Measurements from ENCODE around the gene KDF1. TPM values are rescaled to one million over a fixed set of nuclear protein-coding genes. Genes with fewer than 3 reads are reported as not detected.
"Not testable (repeated sequence)": the region's sequence is repeated elsewhere in the genome, so short reads cannot be mapped to it uniquely, and the experiment has no call there.

KDF1 gene
- total and polyA plus RNA-seq, 4 experiments from 2014 or later = 2.2 to 4.6 (median 3.5) TPM

DNA sequence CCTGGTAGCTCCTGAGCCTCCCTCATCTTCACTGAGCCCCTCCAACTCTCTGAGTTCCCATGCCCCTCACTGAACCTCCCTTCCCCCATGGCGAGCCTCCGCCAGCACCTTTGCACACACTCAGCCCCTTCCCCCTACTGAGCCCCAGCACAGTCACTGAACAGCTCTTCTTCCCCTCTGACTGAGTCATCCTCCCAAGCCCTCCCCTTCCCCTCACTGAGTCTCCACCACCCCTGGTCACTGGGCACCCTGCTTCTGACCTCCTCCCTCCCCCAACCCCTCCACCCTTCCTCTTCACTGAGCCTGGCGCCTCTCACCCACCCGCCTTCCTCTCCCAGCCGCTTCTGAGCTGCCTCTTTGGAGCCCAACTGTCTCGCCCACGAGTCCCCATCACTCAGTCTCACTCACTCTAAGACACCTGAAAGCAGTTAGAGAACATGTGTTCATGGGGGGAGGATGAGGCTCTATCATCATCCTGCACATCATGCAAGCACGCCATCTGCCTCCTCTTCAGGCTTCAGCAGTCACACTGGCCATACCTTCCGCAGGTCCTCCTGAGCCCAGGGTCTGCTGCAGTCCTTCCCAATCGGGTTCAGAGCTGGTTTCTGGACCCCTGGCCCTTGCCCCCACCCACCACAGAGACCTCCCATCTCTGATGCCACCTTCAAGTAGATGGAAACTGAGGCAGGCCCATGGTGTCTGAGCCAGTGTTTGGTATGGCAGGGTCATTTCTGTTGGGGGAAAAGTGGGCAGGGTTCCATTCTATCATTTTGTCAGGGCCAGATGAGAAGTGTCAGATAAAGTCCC is 31.2 kb upstream of the KDF1 start:
- no peaks in the 10 kb centered on the region for H3K9me3 ChIP-seq (ENCODE audit: control insufficient read depth in 1 of 2, low read length in 2 of 2)
- intact Hi-C loops (cut with micrococcal nuclease) = no loop called here
- Mint-ChIP-seq H3K27me3 (peaks cover 21 to 23% of the 10 kb centered on the region in 2 donors), H3K27ac (peak overlapping the region in 1 of 7 donors; percentile 53), H3K9me3 (peaks cover 0 to under 1% (median 0%) of the 10 kb centered on the region in 8 donors), H3K4me3 (peak overlapping the region in 3 of 8 donors; percentile 9 to 36 (median 10)), H3K36me3 (no peaks in the 10 kb centered on the region), H3K4me1 (peaks cover 3 to 18% (median 5%) of the 10 kb centered on the region in 4 donors)
- DNase-seq = no peak
- peaks cover 13% of the 10 kb centered on the region for H3K4me1 ChIP-seq (ENCODE audit: insufficient read depth, low read length)
- no peak overlapping the region for H3K27ac ChIP-seq (ENCODE audit: low read depth, low read length)
- CTCF ChIA-PET (ENCODE audit: partially characterized antibody) = no interaction called here
- H3K4me3 ChIP-seq (ENCODE audit: low read length in 2 of 2) = no peak overlapping the region
- POLR2A ChIA-PET (ENCODE audit: partially characterized antibody) = no interaction called here
- H3K36me3 ChIP-seq (ENCODE audit: insufficient read depth, low read length) = no peaks in the 10 kb centered on the region
- peaks cover 14% of the 10 kb centered on the region for H3K27me3 ChIP-seq (ENCODE audit: insufficient read depth, low read length)

GRCh38 chr1:26989403-26990109 is 29.3 kb upstream of the KDF1 start:
- H3K4me3 Mint-ChIP-seq; H3K9me3 Mint-ChIP-seq; H3K4me1 ChIP-seq (ENCODE audit: insufficient read depth, low read length); H3K9me3 ChIP-seq (ENCODE audit: control insufficient read depth in 1 of 2, low read length in 2 of 2); DNase-seq; CTCF ChIA-PET (ENCODE audit: partially characterized antibody); intact Hi-C loops (cut with micrococcal nuclease); POLR2A ChIA-PET (ENCODE audit: partially characterized antibody); H3K27ac Mint-ChIP-seq; H3K27ac ChIP-seq (ENCODE audit: low read depth, low read length); H3K4me3 ChIP-seq (ENCODE audit: low read length in 2 of 2); H3K36me3 Mint-ChIP-seq; H3K4me1 Mint-ChIP-seq; H3K27me3 ChIP-seq (ENCODE audit: insufficient read depth, low read length); H3K36me3 ChIP-seq (ENCODE audit: insufficient read depth, low read length): not testable (repeated sequence)
- H3K27me3 Mint-ChIP-seq = peaks cover 18 to 19% of the 10 kb centered on the region in 2 donors

DNA sequence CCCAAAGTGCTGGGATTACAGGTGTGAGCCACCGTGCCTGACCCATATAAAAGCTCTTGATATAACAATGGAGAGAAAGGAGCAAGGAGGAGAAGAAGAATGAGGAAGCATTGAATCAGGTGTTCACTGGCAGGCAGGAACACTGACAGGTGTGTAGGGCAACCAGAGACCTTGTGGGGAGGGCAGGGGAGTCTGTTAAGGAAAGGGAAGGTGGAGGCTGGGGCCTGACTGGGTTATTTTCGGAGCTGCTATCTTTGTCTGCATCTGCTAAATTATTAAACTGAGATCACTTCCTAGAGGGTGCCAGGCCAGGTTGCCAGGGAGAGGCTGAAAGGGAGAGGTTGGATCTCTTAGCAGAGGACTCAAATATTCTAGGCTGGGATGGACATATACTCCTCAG is 26.4 kb upstream of the KDF1 start:
- peaks cover 0 to 2% (median 0%) of the 10 kb centered on the region in 8 donors for H3K9me3 Mint-ChIP-seq
- ChIA-PET POLR2A (ENCODE audit: partially characterized antibody) (no interaction called here), CTCF (ENCODE audit: partially characterized antibody) (interaction anchor here (0.7 to 3.7 kb wide), 2 partner anchors 11 to 13 kb away, joined by 3 to 24 read pairs; no protein-coding TSS in a partner anchor)
- no peaks in the 10 kb centered on the region for H3K36me3 ChIP-seq (ENCODE audit: insufficient read depth, low read length)
- H3K4me1 Mint-ChIP-seq = no peaks in the 10 kb centered on the region
- H3K27ac ChIP-seq (ENCODE audit: low read depth, low read length) = no peak overlapping the region
- no peaks in the 10 kb centered on the region for H3K9me3 ChIP-seq (ENCODE audit: control insufficient read depth in 1 of 2, low read length in 2 of 2)
- no peaks in the 10 kb centered on the region for H3K36me3 Mint-ChIP-seq
- H3K27me3 ChIP-seq (ENCODE audit: insufficient read depth, low read length) = no peaks in the 10 kb centered on the region
- no peak overlapping the region for H3K27ac Mint-ChIP-seq
- H3K27me3 Mint-ChIP-seq = peaks cover 13 to 17% of the 10 kb centered on the region in 2 donors
- no peaks in the 10 kb centered on the region for H3K4me1 ChIP-seq (ENCODE audit: insufficient read depth, low read length)
- intact Hi-C loops (cut with micrococcal nuclease) = no loop called here
- no peak overlapping the region for H3K4me3 Mint-ChIP-seq
- no peak overlapping the region for H3K4me3 ChIP-seq (ENCODE audit: low read length in 2 of 2)
- DNase-seq = no peak

DNA sequence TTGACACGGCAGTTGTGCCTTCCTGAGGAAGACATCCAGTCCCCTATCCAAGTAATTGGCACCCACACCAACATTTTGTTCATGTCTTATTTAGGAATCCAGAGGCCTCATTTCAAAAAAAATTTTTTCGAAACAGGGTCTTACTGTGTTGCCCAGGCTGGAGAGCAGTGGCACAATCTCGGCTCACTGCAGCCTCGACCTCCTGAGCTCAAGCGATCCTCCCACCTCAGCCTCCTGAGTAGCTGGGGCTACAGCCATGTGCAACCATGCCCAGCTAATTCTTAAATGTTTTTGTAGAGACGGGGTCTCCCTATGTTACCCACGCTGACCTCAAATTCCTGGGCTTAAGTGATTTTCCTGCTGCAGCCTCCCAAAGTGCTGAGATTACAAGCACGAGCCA is 24.0 kb upstream of the KDF1 start:
- CTCF ChIA-PET (ENCODE audit: partially characterized antibody) = interaction anchor here (1.3 kb wide), 1 partner anchor 8 kb away, joined by 4 read pairs; no protein-coding TSS in a partner anchor
- H3K36me3 Mint-ChIP-seq = no peaks in the 10 kb centered on the region
- H3K4me3 Mint-ChIP-seq = no peak overlapping the region

GRCh38 chr1:26983863-26984262 is 23.6 kb upstream of the KDF1 start:
- H3K4me1 ChIP-seq (ENCODE audit: insufficient read depth, low read length) = no peaks in the 10 kb centered on the region
- ChIA-PET POLR2A (ENCODE audit: partially characterized antibody) (no interaction called here), CTCF (ENCODE audit: partially characterized antibody) (no interaction called here)
- H3K27me3 ChIP-seq (ENCODE audit: insufficient read depth, low read length) = no peaks in the 10 kb centered on the region
- no peaks in the 10 kb centered on the region for H3K9me3 ChIP-seq (ENCODE audit: control insufficient read depth in 1 of 2, low read length in 2 of 2)
- H3K36me3 ChIP-seq (ENCODE audit: insufficient read depth, low read length) = no peaks in the 10 kb centered on the region
- H3K27ac ChIP-seq (ENCODE audit: low read depth, low read length) = no peak overlapping the region
- intact Hi-C loops (cut with micrococcal nuclease) = no loop called here
- H3K4me1 Mint-ChIP-seq = no peaks in the 10 kb centered on the region
- H3K27me3 Mint-ChIP-seq = peaks cover 9 to 22% of the 10 kb centered on the region in 2 donors
- H3K27ac Mint-ChIP-seq = no peak overlapping the region
- no peak overlapping the region for H3K4me3 ChIP-seq (ENCODE audit: low read length in 2 of 2)
- no peak for DNase-seq
- H3K4me3 Mint-ChIP-seq = no peak overlapping the region
- H3K9me3 Mint-ChIP-seq = peaks cover 0 to 2% (median 0%) of the 10 kb centered on the region in 8 donors
- no peaks in the 10 kb centered on the region for H3K36me3 Mint-ChIP-seq

More for the DNA sequence above, 24.0 kb upstream of the KDF1 start:
- peaks cover 0 to 2% (median 0%) of the 10 kb centered on the region in 8 donors for H3K9me3 Mint-ChIP-seq
- H3K27me3 Mint-ChIP-seq = peaks cover 9 to 22% of the 10 kb centered on the region in 2 donors
- Histone ChIP-seq H3K4me3 (ENCODE audit: low read length in 2 of 2) (no peak overlapping the region), H3K27ac (ENCODE audit: low read depth, low read length) (no peak overlapping the region), H3K4me1 (ENCODE audit: insufficient read depth, low read length) (no peaks in the 10 kb centered on the region), H3K27me3 (ENCODE audit: insufficient read depth, low read length) (no peaks in the 10 kb centered on the region), H3K9me3 (ENCODE audit: control insufficient read depth in 1 of 2, low read length in 2 of 2) (no peaks in the 10 kb centered on the region), H3K36me3 (ENCODE audit: insufficient read depth, low read length) (no peaks in the 10 kb centered on the region)
- DNase-seq = no peak
- H3K4me1 Mint-ChIP-seq = no peaks in the 10 kb centered on the region
- intact Hi-C loops (cut with micrococcal nuclease) = no loop called here
- no peak overlapping the region for H3K27ac Mint-ChIP-seq
- POLR2A ChIA-PET (ENCODE audit: partially characterized antibody) = no interaction called here

GRCh38 chr1:26981146-26981846 is 21.0 kb upstream of the KDF1 start:
- no peaks in the 10 kb centered on the region for H3K4me1 ChIP-seq (ENCODE audit: insufficient read depth, low read length)
- no peaks in the 10 kb centered on the region for H3K36me3 ChIP-seq (ENCODE audit: insufficient read depth, low read length)
- DNase-seq = no peak
- ChIA-PET POLR2A (ENCODE audit: partially characterized antibody) (no interaction called here), CTCF (ENCODE audit: partially characterized antibody) (no interaction called here)
- no peak overlapping the region for H3K27ac ChIP-seq (ENCODE audit: low read depth, low read length)
- Mint-ChIP-seq H3K27ac (peak overlapping the region in 3 of 7 donors; percentile 7 to 76 (median 34)), H3K4me3 (no peak overlapping the region), H3K36me3 (no peaks in the 10 kb centered on the region), H3K4me1 (no peaks in the 10 kb centered on the region), H3K9me3 (no peaks in the 10 kb centered on the region), H3K27me3 (peaks cover 6 to 17% of the 10 kb centered on the region in 2 donors)
- no peaks in the 10 kb centered on the region for H3K27me3 ChIP-seq (ENCODE audit: insufficient read depth, low read length)
- H3K4me3 ChIP-seq (ENCODE audit: low read length in 2 of 2) = no peak overlapping the region
- H3K9me3 ChIP-seq (ENCODE audit: control insufficient read depth in 1 of 2, low read length in 2 of 2) = no peaks in the 10 kb centered on the region
- intact Hi-C loops (cut with micrococcal nuclease) = no loop called here

DNA sequence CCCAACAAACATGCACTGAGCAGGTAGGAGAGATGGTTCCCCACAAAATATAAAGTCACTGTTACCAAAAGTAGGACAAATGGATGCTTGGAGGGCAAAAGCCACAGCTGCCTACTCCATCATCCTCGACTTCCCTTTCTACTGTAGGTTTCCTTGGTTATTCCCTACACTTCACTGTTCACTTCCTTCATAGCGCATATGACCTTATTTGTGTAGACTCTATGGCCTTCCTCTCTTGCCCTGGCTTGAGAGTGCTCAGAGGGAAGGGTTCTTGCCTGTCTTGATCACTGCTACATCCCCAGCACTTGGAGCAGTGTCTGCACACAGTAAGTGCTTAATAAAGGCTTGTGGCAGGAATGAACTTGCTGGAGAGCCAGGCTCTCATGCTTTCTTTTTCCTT is 18.6 kb upstream of the KDF1 start:
- Mint-ChIP-seq H3K27ac (no peak overlapping the region), H3K27me3 (peaks cover 3 to 13% of the 10 kb centered on the region in 2 donors), H3K9me3 (no peaks in the 10 kb centered on the region), H3K36me3 (no peaks in the 10 kb centered on the region), H3K4me3 (no peak overlapping the region), H3K4me1 (no peaks in the 10 kb centered on the region)
- Histone ChIP-seq H3K27ac (ENCODE audit: low read depth, low read length) (no peak overlapping the region), H3K9me3 (ENCODE audit: control insufficient read depth in 1 of 2, low read length in 2 of 2) (no peaks in the 10 kb centered on the region), H3K4me1 (ENCODE audit: insufficient read depth, low read length) (no peaks in the 10 kb centered on the region), H3K4me3 (ENCODE audit: low read length in 2 of 2) (no peak overlapping the region), H3K36me3 (ENCODE audit: insufficient read depth, low read length) (no peaks in the 10 kb centered on the region), H3K27me3 (ENCODE audit: insufficient read depth, low read length) (no peaks in the 10 kb centered on the region)
- intact Hi-C loops (cut with micrococcal nuclease) = no loop called here
- DNase-seq = no peak
- ChIA-PET CTCF (ENCODE audit: partially characterized antibody) (no interaction called here), POLR2A (ENCODE audit: partially characterized antibody) (no interaction called here)

Data from CD4-positive, alpha-beta memory T cell (primary cell).